Measurements from ENCODE around the gene NFKB2.

Gene NFKB2

GRCh38 chr10:102389894-102390293 is 5.6 kb upstream of the NFKB2 start:
- no peak for TF ChIP-seq CTCF (IDR thresholded peaks at IDR 0.05; ENCODE audit: insufficient read depth, low read length, poor library complexity, severe bottlenecking)
- no peak for DNase-seq (ENCODE audit: extremely low read depth, insufficient read length)
- Histone ChIP-seq H3K27me3 (replicated peaks; ENCODE audit: control insufficient read depth, insufficient read depth, low read length) (no peaks in the 10 kb centered on the region), H3K4me3 (replicated peaks; ENCODE audit: low read depth, low read length) (no peak overlapping the region), H3K36me3 (ENCODE audit: control insufficient read depth, insufficient read depth, low read length) (no peaks in the 10 kb centered on the region)

- H3K27me3 ChIP-seq (replicated peaks; ENCODE audit: control insufficient read depth, insufficient read depth, low read length): no peaks in the 10 kb centered on the region
- no peak for TF ChIP-seq CTCF (IDR thresholded peaks at IDR 0.05; ENCODE audit: insufficient read depth, low read length, poor library complexity, severe bottlenecking)
- no peak for DNase-seq (ENCODE audit: extremely low read depth, insufficient read length)
- H3K36me3 ChIP-seq (ENCODE audit: control insufficient read depth, insufficient read depth, low read length): peaks cover 8% of the 10 kb centered on the region
- H3K4me3 ChIP-seq (replicated peaks; ENCODE audit: low read depth, low read length): no peak overlapping the region
Measured at GRCh38 chr10:102392306-102392705, 3.2 kb upstream of the NFKB2 start.

- H3K4me3 ChIP-seq (replicated peaks; ENCODE audit: low read depth, low read length): peak overlapping the region; percentile 95
- H3K36me3 ChIP-seq (ENCODE audit: control insufficient read depth, insufficient read depth, low read length): peaks cover 18% of the 10 kb centered on the region
- no peak for DNase-seq (ENCODE audit: extremely low read depth, insufficient read length)
- no peak for TF ChIP-seq CTCF (IDR thresholded peaks at IDR 0.05; ENCODE audit: insufficient read depth, low read length, poor library complexity, severe bottlenecking)
- H3K27me3 ChIP-seq (replicated peaks; ENCODE audit: control insufficient read depth, insufficient read depth, low read length): no peaks in the 10 kb centered on the region
Measured at GRCh38 chr10:102393411-102394078, 2.0 kb upstream of the NFKB2 start.

GRCh38 chr10:102394079-102394800 is 1.3 kb upstream of the NFKB2 start:
- Histone ChIP-seq H3K27me3 (replicated peaks; ENCODE audit: control insufficient read depth, insufficient read depth, low read length) (no peaks in the 10 kb centered on the region), H3K36me3 (ENCODE audit: control insufficient read depth, insufficient read depth, low read length) (peaks cover 18% of the 10 kb centered on the region), H3K4me3 (replicated peaks; ENCODE audit: low read depth, low read length) (peak overlapping the region; percentile 95)
- DNase-seq (ENCODE audit: extremely low read depth, insufficient read length): peak; percentile 99
- TF ChIP-seq CTCF (IDR thresholded peaks at IDR 0.05; ENCODE audit: insufficient read depth, low read length, poor library complexity, severe bottlenecking): peak; percentile 93

- peak overlapping the region; percentile 95 for H3K4me3 ChIP-seq (replicated peaks; ENCODE audit: low read depth, low read length)
- no peaks in the 10 kb centered on the region for H3K27me3 ChIP-seq (replicated peaks; ENCODE audit: control insufficient read depth, insufficient read depth, low read length)
- H3K36me3 ChIP-seq (ENCODE audit: control insufficient read depth, insufficient read depth, low read length): peaks cover 21% of the 10 kb centered on the region
- TF ChIP-seq CTCF (IDR thresholded peaks at IDR 0.05; ENCODE audit: insufficient read depth, low read length, poor library complexity, severe bottlenecking): no peak
- DNase-seq (ENCODE audit: extremely low read depth, insufficient read length): no peak
Measured at GRCh38 chr10:102394801-102395399, 605 bp upstream of the NFKB2 start.
